Measurements from ENCODE around the gene ATN1.
"Not testable (repeated sequence)": the region's sequence is repeated elsewhere in the genome, so short reads cannot be mapped to it uniquely, and the experiment has no call there.

The ATN1 gene, protein sequence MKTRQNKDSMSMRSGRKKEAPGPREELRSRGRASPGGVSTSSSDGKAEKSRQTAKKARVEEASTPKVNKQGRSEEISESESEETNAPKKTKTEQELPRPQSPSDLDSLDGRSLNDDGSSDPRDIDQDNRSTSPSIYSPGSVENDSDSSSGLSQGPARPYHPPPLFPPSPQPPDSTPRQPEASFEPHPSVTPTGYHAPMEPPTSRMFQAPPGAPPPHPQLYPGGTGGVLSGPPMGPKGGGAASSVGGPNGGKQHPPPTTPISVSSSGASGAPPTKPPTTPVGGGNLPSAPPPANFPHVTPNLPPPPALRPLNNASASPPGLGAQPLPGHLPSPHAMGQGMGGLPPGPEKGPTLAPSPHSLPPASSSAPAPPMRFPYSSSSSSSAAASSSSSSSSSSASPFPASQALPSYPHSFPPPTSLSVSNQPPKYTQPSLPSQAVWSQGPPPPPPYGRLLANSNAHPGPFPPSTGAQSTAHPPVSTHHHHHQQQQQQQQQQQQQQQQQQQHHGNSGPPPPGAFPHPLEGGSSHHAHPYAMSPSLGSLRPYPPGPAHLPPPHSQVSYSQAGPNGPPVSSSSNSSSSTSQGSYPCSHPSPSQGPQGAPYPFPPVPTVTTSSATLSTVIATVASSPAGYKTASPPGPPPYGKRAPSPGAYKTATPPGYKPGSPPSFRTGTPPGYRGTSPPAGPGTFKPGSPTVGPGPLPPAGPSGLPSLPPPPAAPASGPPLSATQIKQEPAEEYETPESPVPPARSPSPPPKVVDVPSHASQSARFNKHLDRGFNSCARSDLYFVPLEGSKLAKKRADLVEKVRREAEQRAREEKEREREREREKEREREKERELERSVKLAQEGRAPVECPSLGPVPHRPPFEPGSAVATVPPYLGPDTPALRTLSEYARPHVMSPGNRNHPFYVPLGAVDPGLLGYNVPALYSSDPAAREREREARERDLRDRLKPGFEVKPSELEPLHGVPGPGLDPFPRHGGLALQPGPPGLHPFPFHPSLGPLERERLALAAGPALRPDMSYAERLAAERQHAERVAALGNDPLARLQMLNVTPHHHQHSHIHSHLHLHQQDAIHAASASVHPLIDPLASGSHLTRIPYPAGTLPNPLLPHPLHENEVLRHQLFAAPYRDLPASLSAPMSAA (N-terminal part only)

DNA sequence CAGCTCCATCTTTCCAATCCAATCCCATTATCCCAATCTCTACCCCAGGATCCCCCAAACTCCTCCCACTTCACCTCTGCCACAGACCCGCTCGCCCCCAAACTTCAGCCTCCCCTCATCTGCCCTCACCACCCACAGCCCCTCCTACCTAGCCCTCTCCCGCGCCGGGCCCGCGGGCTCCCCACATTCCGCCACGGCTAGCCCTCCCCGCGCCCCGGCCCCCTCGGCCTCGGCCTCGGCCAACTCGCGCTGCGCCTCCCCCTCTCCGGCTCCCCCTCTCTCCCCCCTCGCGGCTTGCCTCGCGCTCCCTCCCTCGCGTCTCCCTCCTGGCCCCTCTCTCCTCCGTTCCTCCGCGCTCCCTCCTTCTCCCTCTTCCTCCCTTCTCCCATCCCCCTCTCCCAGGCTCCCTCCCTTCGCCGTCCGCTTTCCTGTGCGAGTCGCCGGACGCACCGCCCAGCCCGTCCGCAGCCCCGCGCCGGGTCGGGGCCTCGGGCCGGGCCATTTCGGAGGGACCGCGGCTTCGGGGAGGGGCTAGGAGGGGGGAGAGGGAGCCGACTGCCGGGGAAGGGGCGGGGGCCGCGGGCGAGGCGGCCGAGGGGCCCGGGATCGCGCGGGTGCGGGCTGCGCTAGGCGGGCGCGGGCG lies at the start of gene ATN1:
ATN1 (plus strand) TSS at position 581 of the 643 bp plus-strand sequence. CDS start 6,043 bp downstream, outside the sequence.
- in situ Hi-C loops (cut with MboI; ENCODE audit: low sequenced_read_pairs): no loop called here

DNA sequence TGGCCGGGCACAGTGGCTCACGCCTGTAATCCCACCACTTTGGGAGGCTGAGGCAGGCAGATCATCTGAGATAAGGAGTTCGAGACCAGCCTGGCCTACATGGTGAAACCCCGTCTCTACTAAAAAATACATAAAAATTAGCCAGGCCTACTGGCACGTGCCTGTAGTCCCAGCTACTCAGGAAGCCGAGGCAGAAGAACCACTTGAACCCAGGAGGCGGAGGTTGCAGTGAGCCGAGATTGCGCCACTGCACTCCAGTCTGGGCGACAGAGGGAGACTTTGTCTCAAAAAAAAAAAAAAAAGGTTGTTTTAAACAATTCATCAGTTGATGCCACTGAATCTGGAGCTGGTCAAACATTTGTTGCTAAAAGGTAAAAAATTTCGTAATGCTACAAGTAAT lies 47.9 kb upstream of the ATN1 start:
- in situ Hi-C loops (cut with MboI; ENCODE audit: low sequenced_read_pairs): not testable (repeated sequence)

DNA sequence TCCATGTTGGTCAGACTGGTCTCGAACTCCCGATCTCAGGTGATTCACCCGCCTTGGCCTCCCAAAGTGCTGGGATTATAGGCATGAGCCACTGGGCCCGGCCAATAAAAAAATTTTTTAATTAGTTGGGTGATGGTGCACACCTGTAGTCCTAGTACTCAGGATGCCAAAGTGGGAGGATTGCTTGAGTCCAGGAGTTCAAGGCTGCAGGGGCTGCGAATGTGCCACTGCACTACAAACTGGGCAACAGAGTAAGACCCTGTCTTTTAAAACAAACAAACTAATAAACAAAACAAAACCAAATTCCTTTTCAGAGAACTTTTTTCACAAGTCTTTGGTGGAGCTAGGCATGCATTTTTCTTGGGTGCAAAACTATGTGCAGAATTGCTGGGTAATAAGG lies 44.5 kb upstream of the ATN1 start:
- in situ Hi-C loops (cut with MboI; ENCODE audit: low sequenced_read_pairs): no loop called here

DNA sequence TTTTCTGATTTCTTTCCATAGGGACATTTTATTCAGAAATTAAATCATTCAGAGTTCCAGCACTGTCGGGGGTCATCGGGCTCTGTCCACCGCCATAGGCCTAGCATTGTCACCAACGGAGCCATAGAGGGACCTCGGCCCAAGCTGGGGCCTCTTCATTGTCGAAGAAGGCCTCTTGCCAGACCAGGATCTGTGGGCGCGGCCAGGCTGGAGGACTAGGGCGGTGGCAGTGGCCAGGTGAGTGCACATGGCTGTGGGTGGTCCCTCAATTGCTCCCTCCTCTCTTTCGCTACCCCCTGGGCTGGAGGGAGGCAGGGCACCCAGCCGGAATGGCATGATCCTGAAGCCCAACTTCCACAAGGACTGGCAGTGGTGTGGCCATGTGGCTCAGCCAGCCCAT lies 44.1 kb upstream of the ATN1 start:
- in situ Hi-C loops (cut with MboI; ENCODE audit: low sequenced_read_pairs): no loop called here

DNA sequence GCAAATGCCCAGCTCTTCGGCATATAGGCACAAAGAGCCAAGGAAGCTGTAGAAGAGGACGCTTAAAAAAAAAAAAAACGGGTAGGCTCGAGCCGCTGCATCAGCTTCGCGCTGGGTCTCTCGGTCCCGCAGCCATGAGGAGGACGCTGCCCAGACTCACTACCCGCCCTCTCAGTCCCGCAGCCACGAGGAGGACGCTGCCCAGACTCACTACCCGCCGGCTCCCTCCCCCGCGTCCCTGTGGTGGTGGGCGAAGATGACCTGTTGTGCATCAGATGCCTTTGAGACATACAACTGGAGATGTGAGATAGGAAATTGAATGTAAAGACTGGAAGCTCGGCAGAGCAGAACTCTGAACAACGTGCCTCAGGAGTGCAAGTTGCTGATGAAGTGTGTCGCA lies 43.2 kb upstream of the ATN1 start:
- in situ Hi-C loops (cut with MboI; ENCODE audit: low sequenced_read_pairs): no loop called here

DNA sequence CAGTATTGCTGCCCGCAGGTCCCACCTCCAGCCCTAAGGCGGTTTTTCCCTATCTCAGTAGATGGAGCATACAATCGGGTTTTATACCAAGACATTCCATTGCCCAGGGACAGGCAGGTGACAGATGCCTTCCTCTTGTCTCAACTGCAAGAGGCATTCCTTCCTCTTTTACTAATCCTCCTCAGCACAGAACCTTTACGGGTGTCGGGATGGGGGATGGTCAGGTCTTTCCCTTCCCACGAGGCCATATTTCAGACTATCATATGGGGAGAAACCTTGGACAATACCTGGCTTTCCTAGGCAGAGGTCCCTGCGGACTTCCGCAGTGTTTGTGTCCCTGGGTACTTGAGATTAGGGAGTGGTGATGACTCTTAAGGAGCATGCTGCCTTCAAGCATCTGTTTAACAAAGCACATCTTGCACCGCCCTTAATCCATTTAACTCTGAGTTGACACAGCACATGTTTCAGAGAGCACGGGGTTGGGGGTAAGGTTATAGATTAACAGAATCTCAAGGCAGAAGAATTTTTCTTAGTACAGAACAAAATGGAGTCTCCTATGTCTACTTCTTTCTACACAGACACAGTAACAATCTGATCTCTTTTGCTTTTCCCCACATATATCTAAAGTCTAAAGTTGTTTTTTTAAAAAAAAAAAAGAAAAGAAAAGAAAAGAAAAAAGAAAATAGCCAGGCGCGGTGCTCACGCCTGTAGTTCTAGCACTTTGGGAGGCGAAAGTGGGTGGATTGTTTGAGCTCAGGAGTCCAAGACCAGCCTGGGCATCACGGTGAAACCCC lies 41.4 kb upstream of the ATN1 start:
- in situ Hi-C loops (cut with MboI; ENCODE audit: low sequenced_read_pairs): not testable (repeated sequence)

DNA sequence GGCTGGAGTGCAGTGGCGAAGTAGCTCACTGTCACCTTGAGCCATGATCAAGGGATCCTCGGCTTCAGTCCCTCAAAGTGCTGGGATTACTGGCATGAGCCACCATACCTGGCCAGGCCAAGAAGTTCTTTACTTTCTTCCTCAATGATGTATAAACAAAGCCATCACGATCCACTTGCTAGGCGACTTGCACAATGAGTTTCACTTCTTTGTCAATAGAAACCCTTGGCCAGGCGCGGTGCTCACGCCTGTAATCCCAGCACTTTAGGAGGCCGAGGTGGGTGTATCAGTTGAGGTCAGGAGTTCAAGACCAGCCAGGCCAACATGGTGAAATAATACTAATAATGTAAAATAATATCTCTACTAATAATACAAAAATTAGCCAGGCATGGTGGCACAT lies 40.3 kb upstream of the ATN1 start:
- in situ Hi-C loops (cut with MboI; ENCODE audit: low sequenced_read_pairs): no loop called here

DNA sequence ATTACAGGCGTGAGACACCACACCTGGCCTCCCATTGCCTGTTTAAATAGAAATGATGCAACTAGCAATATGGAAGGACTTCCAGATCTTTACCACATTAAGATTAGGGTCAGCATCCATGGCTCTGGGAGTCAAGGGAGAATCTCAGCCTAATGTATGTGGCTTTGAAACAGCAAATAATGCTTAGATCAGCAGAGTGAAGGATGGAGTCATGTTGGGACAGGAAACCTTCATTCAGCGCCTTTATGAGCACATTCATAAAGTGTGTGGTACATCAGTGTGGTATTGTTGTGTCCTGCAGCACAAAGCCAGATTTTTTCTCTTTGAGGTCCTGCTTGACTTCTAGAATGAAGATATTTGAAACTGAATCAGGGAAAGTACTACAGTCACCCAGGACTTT lies 39.4 kb upstream of the ATN1 start:
- in situ Hi-C loops (cut with MboI; ENCODE audit: low sequenced_read_pairs): no loop called here

DNA sequence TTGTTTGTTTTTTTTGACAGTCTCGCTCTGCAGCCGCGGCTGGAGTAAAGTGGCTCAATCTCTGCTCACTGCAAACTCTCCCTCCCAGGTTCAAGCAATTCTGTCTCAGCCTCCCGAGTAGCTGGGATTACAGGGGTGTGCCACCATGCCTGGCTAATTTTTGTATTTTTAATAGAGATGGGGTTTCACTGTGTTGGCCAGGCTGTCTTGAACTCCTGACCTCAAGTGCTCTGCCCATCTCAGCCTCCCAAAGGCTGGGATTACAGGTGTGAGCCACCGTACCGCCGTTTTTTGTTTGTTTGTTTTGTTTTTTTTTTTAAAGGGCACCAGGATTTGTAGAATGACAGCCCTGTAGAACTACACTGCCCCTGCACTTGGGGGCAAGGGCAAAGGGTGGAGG lies 39.0 kb upstream of the ATN1 start:
- in situ Hi-C loops (cut with MboI; ENCODE audit: low sequenced_read_pairs): not testable (repeated sequence)

DNA sequence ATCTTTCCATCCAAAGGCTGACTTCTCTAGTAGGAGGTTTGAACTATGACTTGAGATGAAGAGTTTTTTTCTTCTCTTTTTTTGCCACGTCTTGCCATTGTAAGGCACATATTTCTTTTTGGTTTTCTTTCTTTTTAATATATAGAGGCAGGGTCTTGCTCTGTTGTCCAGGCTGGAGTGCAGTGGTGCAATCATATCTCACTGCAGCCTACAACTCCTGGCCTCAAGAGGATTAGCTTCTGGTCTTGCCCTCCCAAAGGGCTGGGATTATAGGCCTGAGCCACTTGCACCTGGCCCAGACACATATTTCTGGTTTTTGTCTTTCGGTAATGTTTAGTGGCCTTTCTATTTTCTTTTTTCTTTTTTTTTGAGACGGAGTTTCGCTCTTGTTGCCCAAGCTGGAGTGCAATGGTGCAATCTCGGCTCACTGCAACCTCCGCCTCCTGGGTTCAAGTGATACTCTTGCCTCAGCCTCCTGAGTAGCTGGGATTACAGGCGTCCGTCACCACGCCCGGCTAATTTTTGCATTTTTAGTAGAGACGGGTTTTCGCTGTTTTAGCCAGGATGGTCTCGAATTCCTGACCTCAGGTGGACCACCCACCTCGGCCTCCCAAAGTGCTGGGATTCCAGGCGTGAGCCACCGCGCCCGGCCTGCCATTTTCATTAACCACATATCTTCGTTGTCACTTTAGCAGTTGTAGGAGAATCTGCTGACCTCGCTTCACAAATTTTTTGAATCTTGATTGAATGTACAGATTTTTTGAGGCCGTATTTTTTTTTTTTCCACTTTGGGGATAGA lies 37.8 kb upstream of the ATN1 start:
- in situ Hi-C loops (cut with MboI; ENCODE audit: low sequenced_read_pairs): not testable (repeated sequence)

DNA sequence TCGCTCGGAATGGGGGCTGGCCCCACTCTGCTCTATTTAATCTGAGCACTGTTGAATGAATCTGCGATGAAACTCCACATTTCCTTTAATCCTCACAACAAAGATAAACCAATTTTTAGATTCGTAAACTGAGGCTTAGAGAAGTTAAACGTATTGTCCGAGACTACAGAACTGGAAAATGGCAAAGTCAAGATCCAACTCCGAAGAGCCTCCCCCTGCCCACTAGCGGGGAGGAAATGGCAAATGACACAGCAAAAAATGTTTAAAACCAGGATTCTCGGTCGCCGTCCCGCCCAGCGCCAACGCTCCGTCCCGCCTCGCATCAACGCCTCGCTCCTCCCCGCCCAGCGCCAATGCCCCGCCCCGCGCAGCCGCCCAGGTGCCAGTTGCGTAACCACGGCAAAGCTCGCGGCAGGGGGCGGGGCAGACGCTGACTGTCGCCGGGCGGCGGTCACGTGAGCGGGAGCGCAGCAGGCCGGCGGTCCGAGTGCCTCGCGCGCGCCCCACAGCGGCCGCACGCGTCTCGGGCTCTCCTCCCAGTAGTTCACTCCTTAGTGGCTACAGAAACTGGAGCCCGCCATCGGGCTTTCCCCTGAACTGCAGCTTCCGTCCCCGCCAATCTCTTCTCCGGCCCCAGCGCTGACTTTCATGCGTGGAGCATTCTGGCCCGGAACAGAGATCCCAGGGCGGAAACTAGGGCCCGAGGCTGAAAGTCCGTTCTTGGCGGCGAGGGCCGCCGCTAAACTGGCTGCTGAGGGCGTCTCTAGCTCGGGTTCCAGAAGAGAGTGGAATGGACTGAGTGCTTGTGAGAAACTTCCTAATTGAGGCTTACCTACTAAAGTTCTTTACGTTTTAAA lies 36.7 kb upstream of the ATN1 start:
- in situ Hi-C loops (cut with MboI; ENCODE audit: low sequenced_read_pairs): no loop called here

DNA sequence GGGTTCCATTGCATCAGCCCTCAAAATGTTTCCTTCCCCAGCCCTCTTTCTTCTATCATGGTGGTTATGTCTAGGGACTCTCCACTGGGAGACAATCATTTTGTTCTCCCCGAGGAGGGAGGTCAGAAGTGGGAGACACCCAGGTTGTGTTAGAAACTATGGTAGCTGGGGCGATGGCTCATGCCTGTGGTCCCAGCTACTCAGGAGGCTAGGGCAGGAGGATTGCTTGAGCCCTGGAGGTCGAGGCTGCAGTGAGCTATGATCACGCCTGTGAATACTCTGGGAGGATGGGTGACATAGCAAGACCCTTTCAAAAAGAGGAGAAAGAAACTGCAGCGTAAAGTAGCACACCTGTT lies 36.1 kb upstream of the ATN1 start:
- in situ Hi-C loops (cut with MboI; ENCODE audit: low sequenced_read_pairs): no loop called here

DNA sequence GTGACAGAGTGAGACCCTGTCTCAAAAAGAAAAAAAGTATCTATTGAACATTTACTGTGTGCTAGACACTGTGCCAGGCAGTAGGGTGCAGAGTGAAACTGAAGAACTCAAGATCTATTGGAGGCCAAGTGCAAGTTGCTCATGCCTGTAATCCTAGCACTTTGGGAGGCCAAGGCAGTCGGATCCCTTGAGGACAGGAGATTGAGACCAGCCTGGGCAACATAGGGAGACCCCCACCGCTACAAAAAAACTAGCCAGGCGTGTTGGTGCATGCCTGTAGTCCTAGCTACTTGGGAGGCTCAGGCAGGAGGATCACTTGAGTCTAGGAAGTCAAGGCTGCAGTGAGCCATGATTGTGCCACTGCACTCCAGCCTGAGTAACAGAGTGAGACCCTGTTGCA lies 35.1 kb upstream of the ATN1 start:
- in situ Hi-C loops (cut with MboI; ENCODE audit: low sequenced_read_pairs): not testable (repeated sequence)

DNA sequence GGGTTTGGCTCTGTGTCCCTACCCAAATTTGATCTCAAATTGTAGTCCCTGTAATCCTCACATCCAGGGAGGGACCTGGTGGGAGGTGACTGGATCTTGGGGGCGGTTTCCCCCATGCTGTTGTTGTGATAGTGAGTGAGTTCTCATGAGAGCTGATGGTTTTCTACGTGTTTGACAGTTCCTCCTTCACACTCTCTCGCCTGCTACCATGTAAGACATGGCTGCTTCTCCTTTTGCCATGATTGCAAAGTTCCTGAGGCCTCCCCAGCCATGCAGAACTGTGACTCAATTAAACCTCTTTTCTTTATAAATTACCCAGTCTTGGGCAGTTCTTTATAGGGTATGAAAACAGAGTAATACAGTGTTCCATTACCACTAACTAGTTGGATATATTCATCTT lies 33.4 kb upstream of the ATN1 start:
- in situ Hi-C loops (cut with MboI; ENCODE audit: low sequenced_read_pairs): no loop called here

DNA sequence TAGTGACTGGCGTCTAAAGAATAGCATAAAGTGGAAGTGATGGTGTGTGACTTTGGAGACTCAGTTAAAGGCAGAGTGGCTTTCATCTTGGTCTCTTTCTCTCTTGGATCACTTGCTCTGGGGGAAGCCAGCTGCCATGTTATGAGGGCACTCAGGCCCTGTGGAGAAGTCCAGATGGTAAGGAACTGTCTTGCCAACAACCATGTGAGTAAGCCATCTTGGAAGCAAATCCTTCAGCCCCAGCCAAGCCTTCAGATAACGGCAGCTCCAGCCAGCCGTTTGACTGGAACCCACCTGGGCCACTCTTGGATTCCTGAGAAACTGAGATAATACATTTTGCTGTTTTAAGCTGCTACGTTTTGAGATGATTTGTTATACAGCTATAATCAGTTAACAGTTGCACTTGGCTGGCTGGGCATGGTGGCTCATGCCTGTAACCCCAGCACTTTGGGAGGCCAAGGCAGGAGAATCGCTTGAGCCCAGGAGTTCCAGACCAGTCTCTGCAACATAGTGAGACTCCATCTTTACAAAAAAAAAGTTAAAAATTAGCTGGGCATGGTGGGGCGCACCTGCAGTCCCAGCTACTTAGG lies 30.8 kb upstream of the ATN1 start:
- in situ Hi-C loops (cut with MboI; ENCODE audit: low sequenced_read_pairs): no loop called here

DNA sequence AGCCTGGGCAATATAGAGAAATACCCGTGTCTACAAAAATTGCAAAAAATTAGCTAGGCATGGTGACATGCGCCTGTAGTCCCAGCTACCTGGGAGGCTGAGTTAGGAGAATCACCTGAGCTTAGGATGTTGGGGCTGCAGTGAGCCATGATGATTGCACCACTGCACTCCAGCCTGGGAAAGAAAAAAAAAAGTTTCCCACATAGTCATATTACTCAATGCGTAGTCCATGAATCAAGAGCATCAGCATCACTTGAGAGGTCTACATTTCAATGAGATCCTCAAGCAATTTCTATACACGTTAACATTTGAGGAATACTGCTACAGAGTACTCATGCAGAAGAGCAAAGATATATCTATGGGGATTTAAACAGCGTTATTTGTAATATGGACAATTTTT lies 28.3 kb upstream of the ATN1 start:
- in situ Hi-C loops (cut with MboI; ENCODE audit: low sequenced_read_pairs): no loop called here

DNA sequence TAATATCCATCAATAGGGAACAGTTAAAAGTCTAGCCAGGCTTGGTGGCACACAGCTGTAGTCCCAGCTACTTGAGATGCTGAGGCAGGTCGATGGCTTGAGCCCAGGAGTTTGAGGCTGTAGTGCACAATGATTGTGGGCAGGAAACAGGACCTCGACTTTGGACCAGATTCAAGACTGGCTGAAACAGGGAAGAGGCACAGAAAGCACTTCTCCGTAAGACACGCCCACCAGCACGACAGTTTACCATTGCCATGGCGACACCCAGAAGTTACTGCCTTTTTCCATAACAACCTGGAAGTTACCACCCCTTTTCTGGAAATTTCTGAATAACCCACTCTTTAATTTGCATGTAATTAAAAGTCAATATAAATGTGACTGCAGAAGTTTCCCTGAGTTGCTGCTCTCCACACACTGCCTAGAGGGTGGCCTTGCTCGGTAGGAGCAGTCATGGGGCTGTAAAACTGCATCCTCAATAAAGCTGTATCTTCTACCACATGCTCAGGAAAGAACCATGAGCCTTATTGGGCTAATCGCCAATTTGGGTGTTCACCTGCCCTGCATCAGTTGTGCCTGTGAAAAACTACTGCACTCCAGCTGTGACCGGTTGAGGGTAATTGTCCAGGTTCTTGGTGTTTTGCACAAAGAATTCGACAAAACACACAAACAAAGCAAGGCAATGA lies 27.8 kb upstream of the ATN1 start:
- in situ Hi-C loops (cut with MboI; ENCODE audit: low sequenced_read_pairs): no loop called here

DNA sequence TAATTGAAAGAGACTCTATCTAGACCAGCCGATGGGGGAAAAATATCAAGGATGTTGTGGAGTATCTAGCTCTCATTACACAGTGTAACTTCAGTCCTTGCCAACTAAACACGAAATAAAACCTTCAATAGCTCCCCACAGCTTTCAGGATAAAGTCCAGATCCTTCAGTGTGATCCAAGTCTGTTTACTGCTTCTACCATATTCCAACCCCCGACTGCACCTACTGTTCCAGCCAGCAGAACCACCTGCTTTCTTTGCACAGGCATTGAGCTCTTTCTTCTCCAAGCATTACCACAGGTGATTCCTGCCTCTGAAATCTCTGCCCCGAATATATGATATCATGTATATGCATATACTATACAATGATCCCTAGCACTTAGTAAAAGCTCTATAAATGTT lies 25.3 kb upstream of the ATN1 start:
- in situ Hi-C loops (cut with MboI; ENCODE audit: low sequenced_read_pairs): no loop called here

Measured in HL-60/S4 treated with phorbol 12-myristate 13-acetate at 8.2 ng/mL for 4 days and 3 days (cell line).